ENCODE measurements around the gene CALHM3. TPM values are rescaled to one million over a fixed set of nuclear protein-coding genes. Genes with fewer than 3 reads are reported as not detected.

CALHM3 gene
- total and polyA plus RNA-seq, 4 donors, result 0.02 to 0.15 TPM; not detected in 2

DNA sequence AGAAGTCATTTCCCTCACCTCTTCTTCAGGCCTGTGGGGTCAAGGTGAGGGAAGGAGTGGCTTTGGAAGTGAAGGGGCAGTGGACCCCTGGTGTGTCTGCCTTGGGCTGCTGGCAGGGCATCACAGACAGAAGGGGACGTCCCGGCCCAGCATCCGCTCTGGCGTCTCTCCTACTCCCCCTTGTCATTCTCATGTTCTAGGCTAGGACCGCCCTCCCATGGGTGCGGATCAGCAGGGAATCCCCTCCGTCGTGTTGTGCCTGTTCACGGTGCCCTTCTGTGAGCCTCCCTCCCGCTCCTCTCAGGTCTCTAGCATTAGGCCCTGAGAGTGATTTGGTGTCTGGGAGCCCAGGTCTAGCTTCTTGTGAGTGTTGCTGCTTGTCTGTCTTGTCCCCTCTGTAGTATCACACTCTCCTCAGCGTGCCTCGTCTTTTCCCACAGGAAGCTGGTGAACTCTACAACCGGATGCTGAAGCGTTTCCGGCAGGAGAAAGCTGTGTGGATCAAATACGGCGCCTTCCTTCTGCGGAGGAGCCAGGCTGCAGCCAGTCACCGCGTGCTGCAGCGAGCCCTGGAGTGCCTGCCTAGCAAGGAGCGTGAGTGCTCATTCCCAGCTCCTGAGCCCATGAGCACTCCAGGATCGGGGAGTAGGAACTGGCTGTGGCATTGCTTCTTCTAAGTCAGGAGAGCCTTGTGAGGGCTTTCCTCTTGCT is 35.4 kb downstream of the CALHM3 start:
- ATAC-seq (ENCODE audit: insufficient read depth, low FRiP score), result no peak
- Histone ChIP-seq H3K9ac (ENCODE audit: insufficient read depth in 1 of 2, low read length in 2 of 2) (no peak overlapping the region), H3K4me1 (ENCODE audit: control insufficient read depth in 5 of 5, insufficient read depth in 5 of 5, low read length in 5 of 5) (peaks cover 0 to 22% (median 0%) of the 10 kb centered on the region in 5 donors), H3K27me3 (ENCODE audit: control insufficient read depth in 3 of 3, insufficient read depth in 3 of 3, low read length in 2 of 3) (no peaks in the 10 kb centered on the region), H3K4me3 (no peak overlapping the region), H3K27ac (ENCODE audit: low read depth in 1 of 2, low read length in 1 of 2) (peak overlapping the region in 1 of 2 donors; percentile 26), H3K36me3 (ENCODE audit: control insufficient read depth in 4 of 4, insufficient read depth in 4 of 4, low read length in 4 of 4) (peaks cover 14 to 65% (median 32%) of the 10 kb centered on the region in 4 donors), H3K9me3 (ENCODE audit: control insufficient read depth in 4 of 4, insufficient read depth in 3 of 4, low read length in 3 of 4) (no peaks in the 10 kb centered on the region)
- no peak for DNase-seq
- TF ChIP-seq, protein P1, sequence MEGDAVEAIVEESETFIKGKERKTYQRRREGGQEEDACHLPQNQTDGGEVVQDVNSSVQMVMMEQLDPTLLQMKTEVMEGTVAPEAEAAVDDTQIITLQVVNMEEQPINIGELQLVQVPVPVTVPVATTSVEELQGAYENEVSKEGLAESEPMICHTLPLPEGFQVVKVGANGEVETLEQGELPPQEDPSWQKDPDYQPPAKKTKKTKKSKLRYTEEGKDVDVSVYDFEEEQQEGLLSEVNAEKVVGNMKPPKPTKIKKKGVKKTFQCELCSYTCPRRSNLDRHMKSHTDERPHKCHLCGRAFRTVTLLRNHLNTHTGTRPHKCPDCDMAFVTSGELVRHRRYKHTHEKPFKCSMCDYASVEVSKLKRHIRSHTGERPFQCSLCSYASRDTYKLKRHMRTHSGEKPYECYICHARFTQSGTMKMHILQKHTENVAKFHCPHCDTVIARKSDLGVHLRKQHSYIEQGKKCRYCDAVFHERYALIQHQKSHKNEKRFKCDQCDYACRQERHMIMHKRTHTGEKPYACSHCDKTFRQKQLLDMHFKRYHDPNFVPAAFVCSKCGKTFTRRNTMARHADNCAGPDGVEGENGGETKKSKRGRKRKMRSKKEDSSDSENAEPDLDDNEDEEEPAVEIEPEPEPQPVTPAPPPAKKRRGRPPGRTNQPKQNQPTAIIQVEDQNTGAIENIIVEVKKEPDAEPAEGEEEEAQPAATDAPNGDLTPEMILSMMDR (IDR thresholded peaks at IDR 0.05; ENCODE audit: control extremely low read depth, extremely low read depth), result no peak
- WGBS, 2 donors, result 84 to 92% methylated on average over 23 of the region's 23 CpGs

DNA sequence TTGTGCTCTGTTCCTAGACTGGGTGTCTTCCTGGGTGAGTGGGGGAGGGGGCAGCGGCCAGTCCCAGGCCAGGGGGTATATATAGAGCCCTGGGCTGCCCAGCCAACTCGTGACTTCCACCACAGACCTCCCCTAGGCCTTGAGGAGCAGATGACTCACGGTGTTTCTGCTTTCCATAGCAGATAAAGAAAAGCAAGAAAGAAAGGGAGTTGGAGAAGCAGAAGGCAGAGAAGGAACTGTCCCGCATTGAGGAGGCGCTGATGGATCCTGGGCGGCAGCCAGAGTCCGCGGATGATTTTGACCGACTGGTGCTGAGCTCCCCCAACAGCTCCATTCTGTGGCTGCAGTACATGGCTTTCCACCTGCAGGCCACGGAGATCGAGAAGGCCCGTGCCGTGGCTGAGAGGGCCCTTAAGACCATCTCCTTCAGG is 37.0 kb downstream of the CALHM3 start:
- WGBS, 2 donors, result 81 to 93% methylated on average over 13 of the region's 13 CpGs
- no peaks in the 10 kb centered on the region for H3K9me3 ChIP-seq (ENCODE audit: control insufficient read depth in 4 of 4, insufficient read depth in 3 of 4, low read length in 3 of 4)
- H3K27me3 ChIP-seq (ENCODE audit: control insufficient read depth in 3 of 3, insufficient read depth in 3 of 3, low read length in 2 of 3), result no peaks in the 10 kb centered on the region
- H3K27ac ChIP-seq (ENCODE audit: low read depth in 1 of 2, low read length in 1 of 2), result peak overlapping the region in 1 of 2 donors; percentile 4
- H3K4me3 ChIP-seq, result no peak overlapping the region
- H3K4me1 ChIP-seq (ENCODE audit: control insufficient read depth in 5 of 5, insufficient read depth in 5 of 5, low read length in 5 of 5), result peaks cover 0 to 15% (median 0%) of the 10 kb centered on the region in 5 donors
- TF ChIP-seq, protein P1 (IDR thresholded peaks at IDR 0.05; ENCODE audit: control extremely low read depth, extremely low read depth), result no peak
- peaks cover 21 to 65% (median 36%) of the 10 kb centered on the region in 4 donors for H3K36me3 ChIP-seq (ENCODE audit: control insufficient read depth in 4 of 4, insufficient read depth in 4 of 4, low read length in 4 of 4)
- H3K9ac ChIP-seq (ENCODE audit: insufficient read depth in 1 of 2, low read length in 2 of 2), result no peak overlapping the region
- ATAC-seq (ENCODE audit: insufficient read depth, low FRiP score), result no peak
- peak in 1 of 3 donors; percentile 14 for DNase-seq

DNA sequence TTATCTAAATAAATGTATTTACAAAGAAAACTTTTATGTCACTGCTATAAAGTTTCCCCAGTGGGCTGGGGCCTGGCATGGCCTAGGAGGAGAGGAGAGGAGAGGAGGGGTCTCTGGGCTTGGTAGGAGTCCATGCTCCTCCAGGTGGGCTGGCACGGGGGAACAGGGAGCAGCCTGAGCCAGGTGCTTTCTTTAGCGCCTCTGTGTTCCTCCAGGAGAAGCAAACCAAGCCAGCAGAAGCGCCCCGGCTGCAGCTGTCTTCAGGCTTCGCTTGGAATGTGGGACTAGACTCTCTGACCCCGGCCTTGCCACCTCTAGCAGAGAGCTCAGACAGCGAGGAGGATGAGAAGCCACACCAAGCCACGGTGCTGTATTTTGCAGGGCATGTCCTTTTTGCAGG is 37.4 kb downstream of the CALHM3 start:
- ATAC-seq (ENCODE audit: insufficient read depth, low FRiP score), result no peak

More for the DNA sequence above, 37.4 kb downstream of the CALHM3 start:
- no peaks in the 10 kb centered on the region for H3K9me3 ChIP-seq (ENCODE audit: control insufficient read depth in 4 of 4, insufficient read depth in 3 of 4, low read length in 3 of 4)
- peaks cover 26 to 63% (median 40%) of the 10 kb centered on the region in 4 donors for H3K36me3 ChIP-seq (ENCODE audit: control insufficient read depth in 4 of 4, insufficient read depth in 4 of 4, low read length in 4 of 4)
- no peaks in the 10 kb centered on the region for H3K27me3 ChIP-seq (ENCODE audit: control insufficient read depth in 3 of 3, insufficient read depth in 3 of 3, low read length in 2 of 3)
- no peak for DNase-seq
- WGBS, 2 donors, result 81 to 83% methylated on average over 8 of the region's 8 CpGs
- H3K9ac ChIP-seq (ENCODE audit: insufficient read depth in 1 of 2, low read length in 2 of 2), result no peak overlapping the region
- H3K4me3 ChIP-seq, result no peak overlapping the region
- TF ChIP-seq, protein P1 (IDR thresholded peaks at IDR 0.05; ENCODE audit: control extremely low read depth, extremely low read depth), result no peak
- no peak overlapping the region for H3K27ac ChIP-seq (ENCODE audit: low read depth in 1 of 2, low read length in 1 of 2)
- H3K4me1 ChIP-seq (ENCODE audit: control insufficient read depth in 5 of 5, insufficient read depth in 5 of 5, low read length in 5 of 5), result peaks cover 0 to 13% (median 0%) of the 10 kb centered on the region in 5 donors
